ENCODE measurements around the gene TMEM131L.
"Not testable (repeated sequence)": the region's sequence is repeated elsewhere in the genome, so short reads cannot be mapped to it uniquely, and the experiment has no call there.

TMEM131L gene

GRCh38 chr4:153471071-153471697, 5.0 kb downstream of the TMEM131L start:
- intact Hi-C loops (cut with DNase I); DNase-seq: not testable (repeated sequence)

- DNase-seq = no peak
- intact Hi-C loops (cut with DNase I) = no loop called here
Measured at GRCh38 chr4:153471698-153472093, 5.5 kb downstream of the TMEM131L start.

GRCh38 chr4:153472122-153473037, 6.2 kb downstream of the TMEM131L start:
- intact Hi-C loops (cut with DNase I) = no loop called here

GRCh38 chr4:153474251-153474650, 8.1 kb downstream of the TMEM131L start:
- intact Hi-C loops (cut with DNase I) = no loop called here
- DNase-seq = no peak

More at GRCh38 chr4:153472122-153473037, 6.2 kb downstream of the TMEM131L start:
- no peak for DNase-seq

- DNase-seq = no peak
- intact Hi-C loops (cut with DNase I) = no loop called here
Measured at GRCh38 chr4:153476829-153477574, 10.8 kb downstream of the TMEM131L start.

GRCh38 chr4:153479101-153479500, 12.9 kb downstream of the TMEM131L start:
- intact Hi-C loops (cut with DNase I) = no loop called here
- DNase-seq = no peak

- intact Hi-C loops (cut with DNase I) = no loop called here
- no peak for DNase-seq
Measured at GRCh38 chr4:153480704-153481103, 14.5 kb downstream of the TMEM131L start.

GRCh38 chr4:153481478-153481877, 15.3 kb downstream of the TMEM131L start:
- DNase-seq = no peak
- intact Hi-C loops (cut with DNase I) = no loop called here

- intact Hi-C loops (cut with DNase I) = no loop called here
- no peak for DNase-seq
Measured at GRCh38 chr4:153483432-153484418, 17.6 kb downstream of the TMEM131L start.

- no peak for DNase-seq
- intact Hi-C loops (cut with DNase I) = no loop called here
Measured at GRCh38 chr4:153485359-153485758, 19.2 kb downstream of the TMEM131L start.

GRCh38 chr4:153485860-153486259, 19.7 kb downstream of the TMEM131L start:
- no peak for DNase-seq
- intact Hi-C loops (cut with DNase I) = no loop called here

GRCh38 chr4:153486281-153487151, 20.4 kb downstream of the TMEM131L start:
- intact Hi-C loops (cut with DNase I) = no loop called here
- no peak for DNase-seq

- DNase-seq = peak in 8 of 10 donors; percentile 46 to 94 (median 66)
- intact Hi-C loops (cut with DNase I) = no loop called here
Measured at GRCh38 chr4:153488006-153488891, 22.1 kb downstream of the TMEM131L start.

- no peak for DNase-seq
- intact Hi-C loops (cut with DNase I) = no loop called here
Measured at GRCh38 chr4:153489856-153490558, 23.8 kb downstream of the TMEM131L start.

GRCh38 chr4:153490985-153491483, 24.9 kb downstream of the TMEM131L start:
- intact Hi-C loops (cut with DNase I) = no loop called here
- no peak for DNase-seq

- DNase-seq = no peak
Measured at GRCh38 chr4:153494562-153494961, 28.4 kb downstream of the TMEM131L start.

More at GRCh38 chr4:153494562-153494961, 28.4 kb downstream of the TMEM131L start:
- intact Hi-C loops (cut with DNase I) = no loop called here
